GM13976 (cell line): ENCODE measurements around the gene COQ9.

Source experiments
- DNase-seq: peaks from one replicate; pipeline ENCODE4 v3.0.0; 2012; ENCODE audit warnings: low spot score
- CTCF ChIP-seq: IDR thresholded peaks from 2 replicates; pipeline ENCODE4 v1.5.1; 2012; ENCODE audit warnings: borderline replicate concordance, mild to moderate bottlenecking; ENCODE audit not compliant: insufficient read depth; ENCODE audit errors: extremely low read depth, missing control alignments, control extremely low read depth
- in situ Hi-C: fragments of 300-500 bp; cut with MboI; formaldehyde crosslinking; loops from one replicate; pipeline ENCODE4 v1.12.0; 2022; ENCODE audit warnings: low sequenced_read_pairs, mixed read lengths, inconsistent platforms; ENCODE audit not compliant: unreplicated experiment

The COQ9 gene

GRCh38 chr16:57426356-57426755, 20.9 kb upstream of the COQ9 start:
- DNase-seq: no peak
- in situ Hi-C loops: no loop called here
- TF ChIP-seq CTCF: no peak

- TF ChIP-seq CTCF: no peak
- DNase-seq: no peak
- in situ Hi-C loops: no loop called here
These were observed 20.0 kb upstream of the COQ9 start for GRCh38 chr16:57427307-57427706.

GRCh38 chr16:57427824-57428223, 19.5 kb upstream of the COQ9 start:
- in situ Hi-C loops: no loop called here
- no peak for DNase-seq
- TF ChIP-seq CTCF: no peak

GRCh38 chr16:57430955-57431354, 16.3 kb upstream of the COQ9 start:
- DNase-seq: no peak
- no peak for TF ChIP-seq CTCF
- in situ Hi-C loops: no loop called here

- no peak for DNase-seq
- no peak for TF ChIP-seq CTCF
- in situ Hi-C loops: no loop called here
These were observed 14.8 kb upstream of the COQ9 start for GRCh38 chr16:57432505-57432904.

- TF ChIP-seq CTCF: no peak
- in situ Hi-C loops: no loop called here
- DNase-seq: no peak
These were observed 14.3 kb upstream of the COQ9 start for GRCh38 chr16:57432989-57433388.

- DNase-seq: no peak
- in situ Hi-C loops: no loop called here
- TF ChIP-seq CTCF: no peak
These were observed 13.3 kb upstream of the COQ9 start for GRCh38 chr16:57434003-57434402.
